Body of pancreas (tissue), 4 donors: ENCODE measurements around the gene APPBP2.

Source experiments
- POLR2A ChIP-seq, 3 donors: fragments of 450-650 bp; IDR thresholded peaks; one replicate each; pipeline ENCODE4 v1.6.1; 2016; ENCODE audit warnings: antibody characterized with exemption in 3 of 3, mild to moderate bottlenecking in 2 of 3
- TF ChIP-seq, protein P1 (sequence below), 7 experiments: fragments of 450-650 bp in 4 of 7; fragments of 200-600 bp in 3 of 7; sonication (generic) in 3 of 7; IDR thresholded peaks; one replicate each; pipeline ENCODE4 v1.5.1; 2016 to 2019; ENCODE audit warnings: antibody characterized with exemption in 7 of 7

DNA sequence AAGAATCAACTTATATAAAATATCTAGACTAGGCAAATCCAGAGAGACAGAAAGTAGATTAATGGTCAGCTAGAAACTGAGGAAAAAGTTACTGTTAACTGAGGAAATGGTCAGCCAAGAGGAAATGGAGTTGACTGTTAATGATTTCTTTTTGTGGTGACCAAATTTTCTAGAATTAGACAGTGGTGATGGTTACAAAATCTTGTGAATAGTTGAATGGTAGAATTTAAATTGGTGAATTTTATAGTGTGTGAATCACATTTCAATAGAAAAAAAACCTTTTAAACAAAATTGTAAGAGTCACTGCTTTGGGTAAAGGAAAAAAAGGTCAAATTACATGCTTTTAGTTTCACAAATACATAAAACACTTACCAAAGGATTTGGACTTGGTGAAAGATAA lies 30.0 kb downstream of the APPBP2 start:
- TF ChIP-seq, protein P1, sequence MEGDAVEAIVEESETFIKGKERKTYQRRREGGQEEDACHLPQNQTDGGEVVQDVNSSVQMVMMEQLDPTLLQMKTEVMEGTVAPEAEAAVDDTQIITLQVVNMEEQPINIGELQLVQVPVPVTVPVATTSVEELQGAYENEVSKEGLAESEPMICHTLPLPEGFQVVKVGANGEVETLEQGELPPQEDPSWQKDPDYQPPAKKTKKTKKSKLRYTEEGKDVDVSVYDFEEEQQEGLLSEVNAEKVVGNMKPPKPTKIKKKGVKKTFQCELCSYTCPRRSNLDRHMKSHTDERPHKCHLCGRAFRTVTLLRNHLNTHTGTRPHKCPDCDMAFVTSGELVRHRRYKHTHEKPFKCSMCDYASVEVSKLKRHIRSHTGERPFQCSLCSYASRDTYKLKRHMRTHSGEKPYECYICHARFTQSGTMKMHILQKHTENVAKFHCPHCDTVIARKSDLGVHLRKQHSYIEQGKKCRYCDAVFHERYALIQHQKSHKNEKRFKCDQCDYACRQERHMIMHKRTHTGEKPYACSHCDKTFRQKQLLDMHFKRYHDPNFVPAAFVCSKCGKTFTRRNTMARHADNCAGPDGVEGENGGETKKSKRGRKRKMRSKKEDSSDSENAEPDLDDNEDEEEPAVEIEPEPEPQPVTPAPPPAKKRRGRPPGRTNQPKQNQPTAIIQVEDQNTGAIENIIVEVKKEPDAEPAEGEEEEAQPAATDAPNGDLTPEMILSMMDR (IDR thresholded peaks at IDR 0.05), result no peak
- no peak for TF ChIP-seq POLR2A (IDR thresholded peaks at IDR 0.05)
